Caco-2 (cell line): ENCODE results near the gene SORCS2. TPM values are rescaled to one million over a fixed set of nuclear protein-coding genes. Genes with fewer than 3 reads are reported as not detected.

ENCODE experiments used
- BruUV-seq: library from RNA; stranded (reverse); fragments of 400-500 nt; replicated peaks from 2 replicates; lab custom pipeline; 2021; lab: Mats Ljungman, UMichigan
- CTCF ChIA-PET: fragments of 300-600 bp; sonication (Branson Sonifier 250); formaldehyde crosslinking; loops from one replicate; lab custom pipeline; 2022; ENCODE audit warnings: antibody characterized with exemption; lab: Charles Lee
- POLR2A ChIA-PET: fragments of 300-600 bp; sonication (Branson Sonifier 250); formaldehyde crosslinking; loops from one replicate; lab custom pipeline; 2022; ENCODE audit warnings: antibody characterized with exemption; lab: Charles Lee
- DNase-seq, 2 experiments: peaks; one replicate each; pipeline versions ENCODE4 v3.0.0 to v3.0.0-alpha.2; 2020 to 2022
- H3K27me3 ChIP-seq: replicated peaks from 2 replicates; pipeline ENCODE4 v1.6.0; 2011; ENCODE audit warnings: low read length; ENCODE audit not compliant: control insufficient read depth, insufficient read depth
- H3K36me3 ChIP-seq: 2 replicates; pipeline ENCODE4 v1.5.1; 2011; ENCODE audit warnings: low read length; ENCODE audit not compliant: control insufficient read depth, insufficient read depth
- H3K4me1 ChIP-seq: fragments of 250-450 bp; sonication (Bioruptor Pico); 2 replicates; pipeline ENCODE4 v1.5.1; 2020; ENCODE audit warnings: mild to moderate bottlenecking
- H3K4me3 ChIP-seq: 2 replicates; pipeline ENCODE4 v1.5.1; 2011; ENCODE audit warnings: low read depth, mild to moderate bottlenecking, control low read depth, low read length
- H3K9me3 ChIP-seq: fragments of 250-450 bp; sonication (Bioruptor Pico); 2 replicates; pipeline ENCODE4 v1.5.1; 2020; ENCODE audit warnings: mild to moderate bottlenecking, moderate library complexity
- H3K27ac Mint-ChIP-seq: one replicate; pipeline ENCODE4 v1.8.0; 2022; ENCODE audit warnings: mixed read lengths; ENCODE audit not compliant: unreplicated experiment
- H3K27me3 Mint-ChIP-seq: one replicate; pipeline ENCODE4 v1.8.0; 2022; ENCODE audit warnings: mixed read lengths; ENCODE audit not compliant: insufficient read depth, unreplicated experiment
- H3K36me3 Mint-ChIP-seq: one replicate; pipeline ENCODE4 v1.8.0; 2022; ENCODE audit warnings: mild to moderate bottlenecking, mixed read lengths; ENCODE audit not compliant: insufficient read depth, unreplicated experiment
- H3K4me1 Mint-ChIP-seq: one replicate; pipeline ENCODE4 v1.8.0; 2022; ENCODE audit warnings: low read depth, mixed read lengths; ENCODE audit not compliant: unreplicated experiment
- H3K4me3 Mint-ChIP-seq: one replicate; pipeline ENCODE4 v1.8.0; 2022; ENCODE audit warnings: mild to moderate bottlenecking, moderate library complexity, mixed read lengths; ENCODE audit not compliant: unreplicated experiment
- H3K9me3 Mint-ChIP-seq: one replicate; pipeline ENCODE4 v1.8.0; 2022; ENCODE audit warnings: mixed read lengths; ENCODE audit not compliant: unreplicated experiment
- intact Hi-C: fragments of 100-400 bp; cut with micrococcal nuclease; formaldehyde crosslinking; loops from one replicate; pipeline ENCODE4 v1.10.0; 2022; ENCODE audit not compliant: unreplicated experiment
- total RNA-seq: library from RNA; stranded (reverse); gene quantifications from 2 replicates; pipeline ENCODE4 v1.2.3, GENCODE V29; 2022
- TF ChIP-seq, protein P1 (sequence below), 2 experiments: fragments of 200-600 bp in 1 of 2; IDR thresholded peaks; 1 replicate in 1 of 2; 2 replicates in 1 of 2; pipeline versions ENCODE4 v1.5.1 to v1.8.0; 2011 to 2022; ENCODE audit warnings: antibody characterized with exemption in 1 of 2, control low read depth in 1 of 2, inconsistent platforms in 1 of 2, low read depth in 1 of 2, low read length in 1 of 2, mild to moderate bottlenecking in 1 of 2, moderate library complexity in 1 of 2; ENCODE audit not compliant: insufficient read depth in 1 of 2, severe bottlenecking in 1 of 2, unreplicated experiment in 1 of 2

SORCS2 gene
- total RNA-seq, 1 experiment from 2014 or later, result 1.6 TPM

DNA sequence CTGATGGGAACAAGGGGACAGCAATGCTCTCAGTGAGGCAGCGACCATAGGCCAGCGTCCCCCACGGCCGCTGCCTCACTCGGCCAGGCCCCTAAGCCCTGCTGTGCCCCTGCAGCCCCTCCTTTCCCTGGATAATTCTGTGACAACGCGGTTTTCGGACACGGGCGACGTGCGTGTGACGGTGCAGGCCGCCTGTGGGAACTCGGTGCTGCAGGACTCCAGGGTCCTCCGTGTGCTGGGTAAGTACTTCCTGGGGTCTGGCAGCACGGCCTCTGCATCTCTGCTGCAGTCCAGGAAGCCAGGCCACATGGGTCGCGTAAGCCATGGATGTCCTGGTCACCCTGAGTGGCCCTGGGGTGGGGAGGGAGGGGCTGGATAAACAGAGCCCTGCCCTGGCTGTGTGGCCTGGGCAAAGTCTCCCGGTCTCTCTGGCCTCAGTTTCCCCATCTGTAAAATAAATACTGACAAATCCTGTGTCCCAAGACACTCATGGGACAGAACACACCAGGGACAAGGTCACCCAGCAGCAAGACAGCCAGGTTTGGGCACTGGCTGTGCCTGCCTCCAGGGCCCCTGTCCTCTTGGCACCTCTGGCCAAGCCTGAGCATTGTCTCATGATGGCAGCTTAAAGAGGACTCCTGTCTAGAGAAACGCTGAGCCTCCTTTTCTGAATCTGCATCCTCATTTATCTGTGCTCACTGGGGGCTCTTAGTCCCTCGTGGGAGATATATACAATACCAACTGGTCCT, 534.5 kb downstream of the SORCS2 start:
- H3K27me3 Mint-ChIP-seq, result no peaks in the 10 kb centered on the region
- TF ChIP-seq, protein P1, sequence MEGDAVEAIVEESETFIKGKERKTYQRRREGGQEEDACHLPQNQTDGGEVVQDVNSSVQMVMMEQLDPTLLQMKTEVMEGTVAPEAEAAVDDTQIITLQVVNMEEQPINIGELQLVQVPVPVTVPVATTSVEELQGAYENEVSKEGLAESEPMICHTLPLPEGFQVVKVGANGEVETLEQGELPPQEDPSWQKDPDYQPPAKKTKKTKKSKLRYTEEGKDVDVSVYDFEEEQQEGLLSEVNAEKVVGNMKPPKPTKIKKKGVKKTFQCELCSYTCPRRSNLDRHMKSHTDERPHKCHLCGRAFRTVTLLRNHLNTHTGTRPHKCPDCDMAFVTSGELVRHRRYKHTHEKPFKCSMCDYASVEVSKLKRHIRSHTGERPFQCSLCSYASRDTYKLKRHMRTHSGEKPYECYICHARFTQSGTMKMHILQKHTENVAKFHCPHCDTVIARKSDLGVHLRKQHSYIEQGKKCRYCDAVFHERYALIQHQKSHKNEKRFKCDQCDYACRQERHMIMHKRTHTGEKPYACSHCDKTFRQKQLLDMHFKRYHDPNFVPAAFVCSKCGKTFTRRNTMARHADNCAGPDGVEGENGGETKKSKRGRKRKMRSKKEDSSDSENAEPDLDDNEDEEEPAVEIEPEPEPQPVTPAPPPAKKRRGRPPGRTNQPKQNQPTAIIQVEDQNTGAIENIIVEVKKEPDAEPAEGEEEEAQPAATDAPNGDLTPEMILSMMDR (IDR thresholded peaks at IDR 0.05; ENCODE audit: insufficient read depth in 1 of 2, low read depth in 1 of 2, low read length in 1 of 2, severe bottlenecking in 1 of 2, unreplicated experiment in 1 of 2), result no peak

DNA sequence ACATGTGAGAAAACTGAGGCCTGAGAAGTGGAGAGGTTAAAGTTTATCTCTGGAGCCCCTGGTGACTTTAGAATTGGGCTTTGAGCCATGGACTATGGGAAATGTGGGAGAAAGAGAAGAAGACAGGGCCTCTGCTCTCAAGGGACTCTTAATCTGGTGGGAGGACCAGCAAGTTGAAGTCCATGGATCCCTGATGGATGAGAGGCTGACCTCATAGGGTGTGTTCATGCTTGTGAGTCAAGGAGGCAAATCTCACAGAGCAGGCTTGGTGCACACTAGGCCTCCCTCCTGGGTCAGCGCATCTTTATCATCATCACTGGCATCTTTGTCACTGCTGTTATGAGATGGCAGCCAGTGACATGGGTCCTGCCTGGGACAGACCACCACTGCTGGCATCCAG, 535.4 kb downstream of the SORCS2 start:
- ChIA-PET CTCF (no interaction called here), POLR2A (no interaction called here)
- Mint-ChIP-seq H3K9me3 (peaks cover 14% of the 10 kb centered on the region), H3K36me3 (peaks cover 6% of the 10 kb centered on the region), H3K27me3 (no peaks in the 10 kb centered on the region), H3K4me3 (no peak overlapping the region), H3K27ac (no peak overlapping the region), H3K4me1 (no peaks in the 10 kb centered on the region)
- no peaks in the 10 kb centered on the region for H3K4me1 ChIP-seq
- TF ChIP-seq, protein P1 (IDR thresholded peaks at IDR 0.05; ENCODE audit: insufficient read depth in 1 of 2, low read depth in 1 of 2, low read length in 1 of 2, severe bottlenecking in 1 of 2, unreplicated experiment in 1 of 2), result no peak
- no peaks in the 10 kb centered on the region for H3K36me3 ChIP-seq
- BruUV-seq, result no TSS peak
- no peak for DNase-seq
- intact Hi-C loops, result no loop called here
- no peak overlapping the region for H3K4me3 ChIP-seq
- no peaks in the 10 kb centered on the region for H3K9me3 ChIP-seq
- H3K27me3 ChIP-seq, result no peaks in the 10 kb centered on the region

More for the DNA sequence above, 534.5 kb downstream of the SORCS2 start:
- Mint-ChIP-seq H3K4me3 (no peak overlapping the region), H3K9me3 (peaks cover 14% of the 10 kb centered on the region), H3K4me1 (no peaks in the 10 kb centered on the region), H3K36me3 (peaks cover 6% of the 10 kb centered on the region), H3K27ac (no peak overlapping the region)
- BruUV-seq, result no TSS peak
- Histone ChIP-seq H3K27me3 (no peaks in the 10 kb centered on the region), H3K36me3 (no peaks in the 10 kb centered on the region), H3K9me3 (no peaks in the 10 kb centered on the region), H3K4me3 (no peak overlapping the region), H3K4me1 (no peaks in the 10 kb centered on the region)
- ChIA-PET POLR2A (no interaction called here), CTCF (no interaction called here)
- DNase-seq, result no peak
- intact Hi-C loops, result no loop called here

- no peaks in the 10 kb centered on the region for H3K27me3 Mint-ChIP-seq
- CTCF ChIA-PET, result no interaction called here
Observed at GRCh38 chr4:7731437-7731836, 539.1 kb downstream of the SORCS2 start.

More at GRCh38 chr4:7731437-7731836, 539.1 kb downstream of the SORCS2 start:
- Histone ChIP-seq H3K27me3 (no peaks in the 10 kb centered on the region), H3K4me3 (no peak overlapping the region), H3K4me1 (no peaks in the 10 kb centered on the region), H3K36me3 (no peaks in the 10 kb centered on the region), H3K9me3 (no peaks in the 10 kb centered on the region)
- no peaks in the 10 kb centered on the region for H3K36me3 Mint-ChIP-seq
- DNase-seq, result no peak
- H3K27ac Mint-ChIP-seq, result no peak overlapping the region
- POLR2A ChIA-PET, result no interaction called here
- no TSS peak for BruUV-seq
- intact Hi-C loops, result no loop called here
- H3K4me3 Mint-ChIP-seq, result no peak overlapping the region
- H3K4me1 Mint-ChIP-seq, result no peaks in the 10 kb centered on the region
- H3K9me3 Mint-ChIP-seq, result no peaks in the 10 kb centered on the region
- TF ChIP-seq, protein P1 (IDR thresholded peaks at IDR 0.05; ENCODE audit: insufficient read depth in 1 of 2, low read depth in 1 of 2, low read length in 1 of 2, severe bottlenecking in 1 of 2, unreplicated experiment in 1 of 2), result no peak
